GM19395 (cell line): ENCODE data around the gene PLCB1.

Experiments
- ATAC-seq: cut with Tn5 transposase; IDR thresholded peaks from one replicate; pipeline ENCODE4 v1.9.1; 2021; ENCODE audit warnings: mild to moderate bottlenecking, moderate library complexity; ENCODE audit not compliant: unreplicated experiment

PLCB1 gene

GRCh38 chr20:8474027-8474668 is 342.1 kb downstream of the PLCB1 start:
- no peak for ATAC-seq

GRCh38 chr20:8476021-8476420 is 344.0 kb downstream of the PLCB1 start:
- ATAC-seq, result no peak

DNA sequence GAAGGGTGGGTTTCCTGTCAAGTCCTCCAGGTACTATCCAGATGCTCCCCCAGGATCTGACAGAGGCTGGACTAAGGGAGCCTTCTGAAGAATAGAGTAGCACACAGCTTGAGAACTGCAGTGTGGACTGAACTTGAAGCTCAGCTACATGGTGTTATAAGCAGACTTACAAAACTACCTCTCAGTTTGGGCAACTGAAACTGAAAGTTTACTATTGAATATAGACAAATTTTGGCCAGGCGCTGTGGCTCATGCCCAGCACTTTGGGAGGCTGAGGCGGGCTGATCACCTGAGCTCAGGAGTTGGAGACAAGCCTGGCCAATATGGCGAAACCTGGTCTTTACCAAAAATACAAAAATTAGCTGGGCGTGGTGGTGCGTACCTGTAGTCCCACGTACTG is 348.5 kb downstream of the PLCB1 start:
- ATAC-seq, result no peak

- ATAC-seq, result no peak
Observed at GRCh38 chr20:8487696-8488095, 355.6 kb downstream of the PLCB1 start.

DNA sequence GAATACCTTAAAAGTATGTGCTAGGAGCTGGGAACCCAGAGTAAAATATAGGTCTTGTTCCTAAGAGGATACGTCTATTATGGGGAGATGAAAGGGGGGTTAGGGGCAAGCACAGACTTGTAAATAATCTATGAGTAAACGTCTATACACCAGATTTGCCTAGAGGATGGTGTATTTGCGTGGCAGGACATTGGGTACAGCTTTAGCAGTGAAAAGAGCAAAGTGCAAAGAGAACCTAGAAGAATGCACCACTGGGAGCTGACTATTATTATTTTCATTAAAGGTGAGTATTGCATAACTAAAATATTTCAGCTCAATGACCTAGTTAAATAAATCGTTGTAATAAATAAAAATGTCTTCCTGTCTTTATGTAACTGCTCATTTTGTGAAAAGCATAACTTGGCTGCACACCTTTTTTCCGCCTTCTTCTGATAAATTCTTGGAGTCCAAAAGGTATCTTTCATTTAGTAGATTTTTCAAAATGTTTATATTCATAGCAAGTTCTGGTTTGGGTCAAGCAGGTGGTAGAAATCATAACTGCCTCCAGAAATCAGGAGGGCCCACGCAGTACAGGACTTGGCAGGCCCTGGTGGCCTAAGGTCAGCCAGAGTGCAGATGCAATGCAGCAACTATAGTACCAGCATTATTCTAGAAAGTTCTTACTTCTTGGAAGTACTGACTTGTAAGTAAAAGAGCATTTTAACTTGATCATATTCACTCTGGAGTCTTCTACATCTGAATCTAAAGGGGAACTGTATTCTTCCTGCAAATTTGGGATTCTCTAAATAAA is 357.2 kb downstream of the PLCB1 start:
- no peak for ATAC-seq

DNA sequence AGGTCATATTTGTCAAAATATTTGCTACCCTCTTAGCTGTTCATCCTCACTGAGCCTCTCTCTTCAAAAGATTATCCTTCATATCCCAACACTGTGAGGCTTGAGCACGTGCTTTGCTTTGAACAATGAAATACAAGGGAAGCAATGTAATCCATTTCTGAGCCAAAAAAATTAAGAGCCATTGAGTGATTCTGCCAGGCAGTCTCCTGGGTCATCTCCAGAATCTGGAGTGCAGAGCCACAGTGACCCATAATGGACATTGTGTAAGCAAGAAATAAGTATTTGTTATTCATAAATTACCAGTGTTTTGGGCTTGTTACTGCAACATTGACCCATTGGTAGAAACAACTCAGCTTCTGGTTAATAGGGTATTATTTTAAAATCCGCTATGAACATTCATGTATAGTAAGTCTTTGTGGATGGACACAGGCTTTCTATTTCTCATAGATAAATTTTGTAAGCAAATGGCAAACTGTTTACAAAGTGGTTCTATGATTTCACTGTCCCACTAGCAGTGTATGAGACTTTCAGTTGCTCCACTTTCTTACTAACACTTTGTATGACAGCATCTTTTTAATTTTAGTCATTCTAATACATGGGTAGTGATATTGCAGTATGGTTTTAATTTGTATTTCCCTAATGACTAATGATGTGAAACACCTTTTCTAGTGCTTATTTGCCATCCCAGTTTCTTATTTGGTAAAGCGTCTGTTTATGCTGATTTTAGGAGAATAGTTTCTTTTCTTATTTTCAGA is 358.2 kb downstream of the PLCB1 start:
- no peak for ATAC-seq

- no peak for ATAC-seq
Observed at GRCh38 chr20:8492173-8492572, 360.1 kb downstream of the PLCB1 start.

- ATAC-seq, result no peak
Observed at GRCh38 chr20:8498571-8498970, 366.5 kb downstream of the PLCB1 start.

- no peak for ATAC-seq
Observed at GRCh38 chr20:8504030-8504429, 372.0 kb downstream of the PLCB1 start.

DNA sequence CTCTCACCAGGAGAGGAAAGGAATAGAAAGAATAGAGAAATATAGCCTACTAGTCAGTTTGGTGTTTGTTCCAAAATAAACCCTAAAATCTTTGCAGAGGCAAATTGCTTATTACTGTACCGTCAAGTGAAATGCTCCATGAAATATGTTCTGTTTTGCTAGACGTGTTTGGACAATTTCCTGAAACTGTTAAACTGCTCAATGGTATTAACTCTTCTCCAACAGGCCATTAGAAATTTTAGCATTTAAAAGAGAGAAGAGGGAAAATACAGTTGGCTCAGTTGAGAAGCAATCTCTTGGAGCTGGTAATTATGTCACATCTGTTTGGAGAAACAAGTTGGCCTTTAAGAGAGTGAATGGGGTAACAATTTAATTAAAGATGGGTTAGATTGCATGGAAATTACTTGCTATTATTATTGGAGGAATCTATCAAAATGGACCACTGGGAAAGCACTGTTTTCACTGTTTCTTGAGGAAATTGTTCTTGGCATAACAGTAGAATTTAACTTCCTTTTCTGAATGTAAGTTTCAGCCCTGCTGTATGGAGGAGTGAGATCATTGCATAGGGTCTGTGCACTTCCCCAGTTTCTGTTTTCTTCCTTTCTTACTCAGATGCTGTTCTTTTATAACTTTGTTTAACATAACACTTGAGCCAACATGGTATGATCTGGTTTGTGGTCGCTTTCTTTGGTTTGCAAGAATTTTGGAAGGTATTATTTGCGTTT is 373.6 kb downstream of the PLCB1 start:
- no peak for ATAC-seq

DNA sequence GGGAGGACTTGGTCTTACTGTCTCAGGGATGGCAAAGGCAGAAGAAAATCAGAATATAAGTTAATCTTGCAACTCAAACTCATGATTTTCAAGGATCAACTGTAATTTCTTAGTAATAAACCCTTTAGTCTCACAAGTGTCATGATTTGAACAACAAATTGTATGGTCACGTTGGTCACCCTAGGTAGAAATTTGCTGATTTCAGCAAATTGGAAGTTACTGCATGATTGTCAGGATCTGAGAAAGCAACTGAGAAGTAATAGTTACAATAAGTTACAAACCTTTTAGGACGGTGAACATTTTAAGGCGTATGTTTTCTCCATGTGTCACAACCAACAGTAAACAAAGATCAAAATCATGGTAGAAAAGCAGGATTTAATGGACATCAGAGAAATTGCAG is 375.2 kb downstream of the PLCB1 start:
- ATAC-seq, result no peak

GRCh38 chr20:8509809-8510208 is 377.7 kb downstream of the PLCB1 start:
- ATAC-seq, result no peak

DNA sequence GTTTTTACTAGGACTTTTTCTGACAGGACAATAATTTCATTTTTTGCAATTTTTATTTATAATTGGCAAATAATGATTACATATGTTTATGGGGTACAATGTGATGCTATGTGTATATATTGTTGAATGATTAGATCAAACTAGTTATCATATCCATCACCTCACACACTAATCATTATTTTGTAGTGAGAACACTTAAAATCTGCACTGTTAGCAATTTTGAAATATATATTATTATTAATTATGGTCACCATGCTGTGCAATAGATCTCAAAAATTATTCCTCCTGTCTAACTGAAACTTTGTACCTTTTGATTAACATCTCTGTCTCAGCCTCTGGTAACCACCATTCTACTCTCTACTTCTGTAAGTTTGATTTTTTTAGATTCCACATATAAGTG is 378.7 kb downstream of the PLCB1 start:
- ATAC-seq, result no peak

- ATAC-seq, result no peak
Observed at GRCh38 chr20:8512003-8512402, 379.9 kb downstream of the PLCB1 start.

DNA sequence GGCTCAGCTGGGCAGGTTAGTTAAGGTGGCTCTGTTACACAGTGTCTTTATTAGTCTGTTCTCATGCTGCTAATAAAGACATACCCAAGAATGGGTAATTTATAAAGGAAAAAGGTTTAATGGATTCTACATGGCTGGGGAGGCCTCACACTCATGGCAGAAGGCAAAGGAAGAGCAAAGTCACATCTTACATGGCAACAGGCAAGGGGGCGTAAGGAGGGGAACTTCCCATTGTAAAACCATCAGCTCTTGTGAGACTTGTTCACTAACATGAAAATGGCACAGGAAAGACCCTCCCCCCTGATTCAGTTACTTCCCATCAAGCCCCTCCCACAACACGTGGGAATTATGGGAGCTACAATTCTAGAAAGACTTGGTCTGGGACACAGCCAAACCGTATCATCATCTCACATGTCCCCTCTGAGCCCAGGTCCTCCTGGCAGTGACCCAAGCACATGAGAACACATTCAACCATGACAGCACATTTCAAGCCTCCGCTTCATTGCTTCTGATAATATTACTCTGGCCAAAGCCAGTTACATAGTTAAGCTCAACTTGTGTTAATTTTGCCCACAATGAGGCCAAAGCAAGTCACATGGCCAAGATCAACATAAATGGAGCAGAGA is 383.9 kb downstream of the PLCB1 start:
- no peak for ATAC-seq

DNA sequence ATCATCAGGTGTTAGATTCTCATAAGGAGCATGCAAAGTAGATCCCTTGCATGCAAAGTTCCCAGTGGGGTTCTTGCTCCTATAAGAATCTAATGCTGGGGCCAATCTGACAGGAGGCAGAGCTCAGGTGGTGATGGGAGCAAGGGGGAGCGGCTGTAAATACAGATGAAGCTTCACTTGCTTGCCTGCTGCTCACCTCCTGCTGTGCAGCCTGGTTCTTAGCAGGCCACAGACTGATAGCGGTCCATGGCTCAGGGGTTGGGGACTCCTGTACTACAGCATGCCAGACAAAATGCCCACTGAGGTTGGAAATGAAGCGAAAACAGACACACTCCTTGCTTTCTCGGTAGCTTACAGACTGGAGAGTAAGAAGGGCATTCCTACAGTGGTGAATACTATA is 386.8 kb downstream of the PLCB1 start:
- ATAC-seq, result no peak

DNA sequence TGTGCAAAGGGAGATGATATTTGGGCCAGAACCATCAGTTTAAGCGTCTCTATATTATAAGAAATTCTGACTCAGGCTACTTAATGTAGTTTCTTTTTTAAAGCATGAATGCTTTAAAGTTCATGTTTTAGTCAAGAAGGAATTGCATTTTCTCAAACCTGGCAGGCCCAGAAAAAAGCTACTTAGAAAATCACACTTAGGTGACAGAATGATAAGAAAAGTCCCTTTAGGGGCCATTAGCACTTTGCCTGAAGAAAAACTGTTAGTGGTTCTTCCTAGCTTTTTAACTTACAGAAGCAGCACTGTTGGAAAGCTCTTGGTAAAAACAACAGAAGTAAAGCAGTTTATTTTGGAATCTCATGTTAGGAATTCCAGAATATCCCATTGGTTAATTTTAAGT is 387.8 kb downstream of the PLCB1 start:
- ATAC-seq, result no peak

- no peak for ATAC-seq
Observed at GRCh38 chr20:8522168-8522567, 390.1 kb downstream of the PLCB1 start.

GRCh38 chr20:8523684-8524083 is 391.6 kb downstream of the PLCB1 start:
- no peak for ATAC-seq

DNA sequence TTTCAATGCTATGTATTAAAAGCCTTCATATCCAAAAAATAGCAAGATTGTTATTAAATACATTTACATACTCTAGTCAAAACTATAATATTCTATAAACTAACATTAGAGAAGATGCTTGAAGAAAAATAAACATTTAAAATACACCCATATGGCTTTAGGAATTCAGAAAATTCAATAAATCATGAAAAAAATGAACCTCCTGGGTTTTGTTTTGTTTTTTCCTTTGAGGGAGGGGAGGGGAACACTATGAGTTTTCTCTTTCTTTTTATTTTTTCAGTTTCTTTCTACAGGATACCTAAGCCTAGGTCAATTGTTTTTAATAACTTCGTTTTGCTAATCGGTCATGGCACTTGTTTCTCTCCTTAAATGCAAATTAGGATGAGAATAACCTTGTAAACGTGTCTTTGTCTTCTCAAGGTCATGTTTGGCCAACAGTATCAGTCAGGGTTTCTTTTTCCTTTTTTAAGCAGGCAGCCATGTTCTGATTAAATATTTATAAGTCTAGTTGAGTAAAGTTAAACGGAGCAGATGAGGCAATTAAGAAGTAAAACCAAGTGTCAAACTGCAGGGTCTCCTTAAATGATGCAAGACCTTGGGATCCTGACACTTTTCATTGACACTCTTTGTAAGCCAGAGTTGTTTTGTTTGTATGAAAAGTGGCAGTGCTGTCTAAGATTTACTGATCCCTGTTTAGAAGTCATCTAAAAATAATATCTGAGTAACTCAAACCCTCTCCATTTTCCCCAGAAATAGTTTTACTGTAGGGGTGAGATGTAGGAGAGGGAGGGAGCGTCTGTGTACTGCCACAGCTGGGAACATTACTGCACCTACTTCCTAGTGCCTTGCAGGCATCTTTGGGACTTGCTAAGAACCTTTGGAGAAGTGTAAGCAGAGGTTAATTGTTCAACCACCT is 392.3 kb downstream of the PLCB1 start:
- no peak for ATAC-seq
